CD4-positive, alpha-beta T cell treated with Interleukin-1 beta for 1 hour (primary cell): ENCODE measurements around the gene RACK1.
A peak's percentile ranks its signal among the peaks of the same experiment; 100 is the strongest.
"Not testable (repeated sequence)": the region's sequence is repeated elsewhere in the genome, so short reads cannot be mapped to it uniquely, and the experiment has no call there.

Source experiments
- DNase-seq, 2 donors: peaks; one replicate each; pipeline ENCODE4 v3.0.0-alpha.2; 2020 to 2022

RACK1 gene

DNA sequence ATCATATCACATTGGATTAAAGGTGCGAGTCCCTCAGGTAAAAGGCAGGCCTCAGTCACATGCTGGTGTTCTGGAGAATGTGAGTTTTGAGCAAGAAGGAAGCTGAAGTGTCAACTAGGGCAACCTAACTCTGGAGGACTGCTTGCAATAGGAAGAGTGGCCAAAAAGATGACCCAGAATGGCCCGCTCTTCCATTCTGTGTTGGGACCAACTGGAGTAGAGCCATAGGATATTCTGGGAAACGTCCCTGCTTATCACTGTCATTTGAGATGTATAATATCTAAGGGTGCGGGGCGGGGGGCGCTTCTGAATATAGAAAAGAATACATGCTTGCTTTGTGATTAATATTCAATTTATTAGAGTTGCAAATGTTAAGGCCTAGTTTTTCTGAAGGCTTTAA lies 31.6 kb downstream of the RACK1 start:
- DNase-seq = no peak

- DNase-seq = no peak
Measured at GRCh38 chr5:181211208-181211607, 32.5 kb downstream of the RACK1 start.

- not testable (repeated sequence) for DNase-seq
Measured at GRCh38 chr5:181210698-181211097, 33.0 kb downstream of the RACK1 start.

- DNase-seq = not testable (repeated sequence)
Measured at GRCh38 chr5:181210148-181210547, 33.6 kb downstream of the RACK1 start.

DNA sequence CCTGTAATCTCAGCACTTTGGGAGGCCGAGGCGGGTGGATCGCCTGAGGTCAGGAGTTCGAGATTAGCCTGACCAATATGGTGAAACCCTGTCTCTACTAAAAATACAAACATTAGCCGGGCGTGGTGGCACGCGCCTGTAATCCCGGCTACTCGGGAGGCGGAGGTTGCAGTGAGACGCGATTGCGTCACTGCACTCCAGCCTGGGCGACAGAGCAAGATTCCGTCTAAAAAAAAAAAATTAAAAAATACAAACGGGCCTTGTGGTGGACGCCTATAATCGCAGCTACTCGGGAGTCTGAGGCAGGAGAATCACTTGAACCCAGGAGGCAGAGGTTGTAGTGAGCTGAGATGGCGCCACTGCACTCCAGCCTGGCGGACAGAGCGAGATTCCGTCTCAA lies 34.7 kb downstream of the RACK1 start:
- not testable (repeated sequence) for DNase-seq

DNA sequence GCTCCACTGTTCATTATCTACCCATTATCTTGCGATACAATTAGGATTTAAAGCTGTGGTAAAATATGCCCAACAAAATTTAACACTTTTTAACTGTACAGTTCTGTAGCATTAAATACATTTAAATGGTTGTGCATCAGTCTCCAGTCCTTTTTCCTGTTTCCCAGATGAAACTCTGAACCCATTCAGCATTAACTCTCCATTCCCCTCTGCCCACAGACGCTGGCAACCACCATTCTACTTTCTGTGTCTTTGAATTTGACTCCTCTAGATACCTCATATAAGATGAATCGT lies 35.8 kb downstream of the RACK1 start:
- no peak for DNase-seq

DNA sequence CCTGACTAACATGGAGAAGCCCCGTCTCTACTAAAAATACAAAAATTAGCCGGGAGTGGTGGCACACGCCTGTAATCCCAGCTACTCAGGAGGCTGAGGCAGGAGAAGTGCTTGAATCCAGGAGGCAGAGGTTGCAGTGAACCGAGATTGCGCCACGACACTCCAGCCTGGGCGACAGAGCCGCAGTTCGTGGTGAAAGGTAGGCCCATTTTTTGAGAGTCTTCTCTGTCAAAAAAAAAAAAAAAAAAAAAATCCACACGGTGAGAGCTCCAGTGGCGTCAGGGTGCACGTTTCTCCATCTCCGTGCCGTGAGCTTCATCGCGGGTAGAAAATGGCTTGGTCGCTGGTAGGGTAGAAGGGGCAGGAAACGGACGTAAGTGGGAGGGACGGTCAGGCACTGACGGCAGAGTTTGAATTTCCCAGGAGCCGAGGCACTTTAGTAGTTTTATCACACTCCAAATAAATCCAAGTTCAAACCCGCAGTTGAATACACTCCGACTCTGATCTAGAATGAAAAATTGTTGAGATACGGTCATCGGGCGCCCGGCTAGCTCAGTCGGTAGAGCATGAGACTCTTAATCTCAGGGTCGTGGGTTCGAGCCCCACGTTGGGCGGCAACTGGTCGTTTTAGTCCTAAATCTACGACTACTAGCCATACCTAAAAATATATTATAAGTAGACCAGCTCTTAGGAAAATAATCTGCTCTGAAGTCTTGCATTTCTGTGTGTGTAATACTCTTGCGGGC lies 36.3 kb downstream of the RACK1 start:
- peak; percentile 78 to 86 for DNase-seq

- DNase-seq = no peak
Measured at GRCh38 chr5:181205761-181206649, 37.7 kb downstream of the RACK1 start.

GRCh38 chr5:181204826-181205760 lies 38.6 kb downstream of the RACK1 start, which contains the start of gene TRIM7:
TRIM7 (minus strand) TSS chr5:181205196; CDS start chr5:181205110, 86 bp downstream.
- no peak for DNase-seq

DNA sequence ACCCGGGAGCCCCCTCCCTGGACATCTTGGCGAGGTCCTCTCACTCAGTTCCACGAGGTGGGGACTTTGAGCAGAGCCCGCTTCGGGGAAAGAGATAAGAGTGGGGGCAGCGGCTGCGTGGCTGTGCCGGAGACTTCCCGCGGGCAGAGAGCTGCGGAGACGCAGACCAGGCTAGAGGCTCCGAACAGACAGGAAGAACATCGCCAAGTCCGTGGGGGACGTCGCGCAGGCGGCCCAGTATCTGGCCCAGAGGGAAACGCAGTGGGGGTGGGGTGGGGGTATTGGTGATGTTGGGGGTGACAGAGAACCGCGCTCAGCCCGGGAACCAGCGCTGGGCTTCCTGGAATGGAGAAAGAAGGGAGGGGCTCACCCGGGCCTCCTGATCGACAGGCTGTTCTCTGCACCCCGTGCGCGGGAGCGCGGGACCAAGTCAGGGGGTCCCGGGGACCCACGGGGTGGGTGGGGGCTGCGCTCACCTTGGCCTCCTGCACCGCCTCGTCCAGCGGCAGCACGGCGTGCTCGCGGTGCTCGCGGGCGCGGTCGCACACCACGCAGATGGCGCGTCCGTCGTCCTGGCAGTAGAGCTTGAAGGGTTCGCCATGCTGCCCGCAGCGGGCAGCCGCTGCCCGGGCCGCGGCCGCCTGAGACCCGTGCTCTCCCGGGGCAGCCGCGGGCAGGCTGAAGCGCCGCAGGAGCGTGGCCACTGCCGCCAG lies 39.4 kb downstream of the RACK1 start:
- DNase-seq = no peak

DNA sequence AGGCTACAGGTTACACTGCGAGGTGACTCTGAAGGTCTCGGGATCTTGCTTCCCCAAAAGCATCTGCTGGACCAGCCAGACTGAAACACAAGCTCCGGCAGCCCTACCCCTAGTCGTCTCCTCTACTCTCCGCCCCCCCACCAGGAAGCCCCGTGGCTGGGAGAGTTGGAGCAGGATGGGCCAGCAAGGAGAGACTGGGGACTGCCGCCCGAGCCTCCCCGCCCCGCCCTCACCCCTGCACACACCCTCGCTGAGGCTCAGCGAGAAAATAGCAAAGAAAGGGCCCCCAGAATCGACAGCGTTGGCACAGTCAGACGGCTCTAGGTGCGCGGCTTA lies 40.0 kb downstream of the RACK1 start:
- no peak for DNase-seq

GRCh38 chr5:181203093-181203711 lies 40.5 kb downstream of the RACK1 start:
- no peak for DNase-seq

DNA sequence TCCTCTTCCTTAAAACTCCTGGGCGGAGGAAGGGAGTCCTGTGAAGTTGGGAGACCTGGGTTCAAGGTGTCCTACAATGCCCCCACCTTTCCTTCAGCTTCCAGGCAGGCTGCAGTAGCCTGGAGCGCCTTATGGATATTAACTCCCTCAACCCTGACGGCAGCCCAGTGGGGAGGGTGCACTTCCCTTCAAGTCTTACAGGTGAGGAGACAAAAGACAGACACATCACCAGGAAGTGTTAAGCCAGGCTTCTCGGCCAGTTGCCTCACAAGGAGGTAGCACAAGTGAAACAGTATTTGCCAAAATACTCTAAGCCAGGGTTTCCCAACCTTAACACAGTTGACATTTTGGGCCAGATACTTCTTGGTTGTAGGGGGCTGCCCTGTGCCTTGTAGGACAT lies 42.9 kb downstream of the RACK1 start:
- no peak for DNase-seq

GRCh38 chr5:181199881-181200638 lies 43.6 kb downstream of the RACK1 start:
- no peak for DNase-seq

DNA sequence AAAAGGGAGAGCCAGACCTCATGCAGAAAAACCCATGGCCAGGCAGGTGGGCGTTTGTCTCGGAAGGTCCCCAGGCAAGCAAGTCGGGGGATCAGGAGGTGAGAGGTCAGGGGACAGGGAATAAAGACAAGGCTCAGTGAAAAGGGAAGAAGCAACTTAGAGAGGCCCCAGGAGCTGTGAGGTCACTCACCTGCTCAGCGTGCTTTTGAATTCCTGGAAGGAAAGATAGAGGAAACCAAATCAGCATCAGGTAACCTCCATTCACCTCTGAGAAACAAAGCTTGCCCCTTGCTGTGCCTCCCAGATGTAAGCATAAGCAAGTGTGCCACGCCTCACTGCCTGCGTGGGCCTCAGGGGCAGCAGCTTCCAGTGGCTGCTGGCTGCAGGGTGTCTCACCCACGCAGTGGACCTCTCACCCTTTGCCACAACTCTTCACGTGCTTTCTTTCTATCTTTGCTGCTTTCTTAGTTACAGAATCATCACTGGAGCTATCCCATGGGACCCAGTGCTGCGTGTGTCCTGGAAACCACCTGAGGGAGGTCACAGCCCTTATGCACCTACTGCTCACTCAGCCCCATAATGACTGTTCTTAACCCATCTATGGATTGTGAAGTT lies 44.7 kb downstream of the RACK1 start:
- DNase-seq = no peak

GRCh38 chr5:181198106-181198685 lies 45.5 kb downstream of the RACK1 start:
- no peak for DNase-seq

- DNase-seq = no peak
Measured at GRCh38 chr5:181197326-181197951, 46.3 kb downstream of the RACK1 start.

DNA sequence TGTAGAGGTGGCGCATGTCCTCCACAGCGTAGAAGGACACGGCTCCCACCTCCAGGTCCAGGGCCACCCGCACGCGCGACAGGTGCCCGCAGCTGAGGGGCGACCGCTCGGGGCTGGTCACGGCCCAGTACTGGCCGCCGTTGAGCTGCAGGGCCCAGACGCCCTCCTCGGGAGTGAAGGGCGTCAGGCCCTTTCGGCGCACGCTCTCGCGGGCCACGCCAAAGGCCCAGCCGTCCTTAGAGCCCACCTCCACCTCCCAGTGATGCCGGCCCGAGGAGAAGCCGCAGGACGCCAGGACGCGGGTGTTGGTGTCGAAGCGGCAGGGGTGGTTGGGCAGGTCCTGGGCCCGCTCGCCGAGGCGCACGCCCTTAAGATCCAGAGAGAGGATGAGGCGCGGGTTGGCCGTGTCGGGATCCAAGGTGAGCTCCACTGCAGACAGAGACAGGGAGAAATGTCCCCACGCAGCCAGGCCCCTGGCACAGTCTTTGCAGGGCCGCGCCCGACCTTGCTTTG lies 48.4 kb downstream of the RACK1 start:
- DNase-seq = no peak

DNA sequence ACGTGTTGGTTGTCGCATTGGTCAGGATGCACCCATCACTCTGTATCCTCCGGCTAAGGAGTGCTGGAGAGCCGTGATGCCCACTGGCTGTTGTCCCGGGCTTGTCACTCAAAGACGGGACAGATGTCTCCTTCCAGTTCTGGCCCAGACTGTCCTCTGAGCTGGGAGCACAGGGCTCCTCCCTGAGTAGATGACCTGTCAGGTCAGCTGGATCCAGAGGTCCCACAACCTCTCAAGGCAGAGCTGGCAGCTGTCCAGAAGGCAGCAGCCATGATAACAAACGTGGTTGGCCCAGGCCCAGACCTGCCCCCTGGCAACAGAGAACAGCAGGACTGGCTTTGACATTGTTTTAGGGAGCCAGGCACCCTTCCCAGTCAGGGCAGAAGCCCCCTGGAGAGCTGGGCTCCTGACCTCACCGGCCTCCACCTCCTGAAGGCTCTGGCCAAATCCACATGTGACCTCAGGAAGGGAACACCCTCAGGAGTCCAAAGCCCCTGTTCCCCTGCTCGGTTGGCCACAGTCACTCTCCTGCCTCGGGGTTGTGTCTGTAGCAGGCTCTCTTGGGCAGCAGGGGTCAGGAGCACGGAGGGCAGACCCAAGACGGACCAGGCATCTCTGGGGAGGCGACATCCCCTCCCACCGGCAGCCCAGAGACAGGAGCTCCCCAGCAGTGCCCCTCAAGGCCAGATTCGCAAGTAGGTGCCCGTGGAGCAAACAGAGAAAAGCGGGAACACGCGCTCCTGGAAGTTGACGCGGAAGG lies 49.0 kb downstream of the RACK1 start:
- no peak for DNase-seq
